GM18907 (cell line): ENCODE data around the gene CLPTM1L.
"Not testable (repeated sequence)": the region's sequence is repeated elsewhere in the genome, so short reads cannot be mapped to it uniquely, and the experiment has no call there.

Experiments used
- ATAC-seq: cut with Tn5 transposase; IDR thresholded peaks from one replicate; pipeline ENCODE4 v1.9.1; 2021; ENCODE audit warnings: mild to moderate bottlenecking, moderate library complexity; ENCODE audit not compliant: unreplicated experiment

Gene CLPTM1L

GRCh38 chr5:1328237-1329110 is 16.4 kb downstream of the CLPTM1L start:
- not testable (repeated sequence) for ATAC-seq

DNA sequence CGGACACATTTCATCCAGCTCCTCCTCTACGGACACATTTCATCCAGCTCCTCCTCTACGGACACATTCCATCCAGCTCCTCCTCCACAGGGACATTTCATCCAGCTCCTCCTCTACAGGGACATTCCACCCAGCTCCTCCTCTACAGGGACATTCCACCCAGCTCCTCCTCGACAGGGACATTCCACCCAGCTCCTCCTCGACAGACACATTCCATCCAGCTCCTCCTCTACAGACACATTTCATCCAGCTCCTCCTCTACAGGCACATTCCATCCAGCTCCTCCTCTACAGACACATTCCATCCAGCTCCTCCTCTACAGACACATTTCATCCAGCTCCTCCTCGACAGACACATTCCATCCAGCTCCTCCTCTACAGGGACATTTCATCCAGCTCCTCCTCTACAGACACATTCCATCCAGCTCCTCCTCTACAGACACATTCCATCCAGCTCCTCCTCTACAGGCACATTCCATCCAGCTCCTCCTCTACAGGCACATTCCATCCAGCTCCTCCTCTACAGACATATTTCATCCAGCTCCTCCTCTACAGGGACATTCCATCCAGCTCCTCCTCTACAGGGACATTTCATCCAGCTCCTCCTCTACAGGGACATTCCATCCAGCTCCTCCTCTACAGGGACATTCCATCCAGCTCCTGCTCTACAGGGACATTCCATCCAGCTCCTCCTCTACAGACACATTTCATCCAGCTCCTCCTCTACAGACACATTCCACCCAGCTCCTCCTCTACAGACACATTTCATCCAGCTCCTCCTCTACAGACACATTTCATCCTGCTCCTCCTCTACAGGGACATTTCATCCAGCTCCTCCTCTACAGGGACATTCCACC is 17.8 kb downstream of the CLPTM1L start:
- ATAC-seq, result not testable (repeated sequence)

- not testable (repeated sequence) for ATAC-seq
Measured at GRCh38 chr5:1326532-1326875, 18.4 kb downstream of the CLPTM1L start.

GRCh38 chr5:1325870-1326531 is 18.9 kb downstream of the CLPTM1L start:
- ATAC-seq, result no peak

DNA sequence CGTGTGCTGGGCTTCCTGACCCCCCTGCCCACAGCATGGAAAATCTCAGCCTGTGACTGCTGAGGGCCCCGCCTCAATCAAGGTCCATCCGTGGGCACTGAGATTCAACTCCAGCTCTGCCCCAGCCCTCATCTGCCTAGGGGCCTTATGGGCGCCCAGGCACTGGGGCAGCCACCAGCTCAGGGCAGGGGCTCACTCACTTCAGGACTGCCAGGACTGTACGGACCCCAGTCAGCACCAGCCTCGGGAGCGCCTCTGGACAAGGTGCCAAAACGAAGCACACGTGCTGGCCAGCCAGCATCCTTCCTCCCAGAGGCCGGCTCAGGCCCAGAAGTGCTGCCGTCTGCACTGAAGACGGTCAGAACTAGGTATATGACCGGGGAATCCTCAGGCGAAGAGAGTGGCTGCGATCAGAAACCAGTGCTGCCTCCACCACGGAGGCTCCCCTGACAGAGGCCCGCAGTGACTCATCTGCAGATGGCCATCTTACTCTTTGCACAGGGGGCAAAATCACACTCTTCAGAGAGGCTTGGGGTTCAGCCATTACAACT is 19.6 kb downstream of the CLPTM1L start:
- ATAC-seq, result no peak

DNA sequence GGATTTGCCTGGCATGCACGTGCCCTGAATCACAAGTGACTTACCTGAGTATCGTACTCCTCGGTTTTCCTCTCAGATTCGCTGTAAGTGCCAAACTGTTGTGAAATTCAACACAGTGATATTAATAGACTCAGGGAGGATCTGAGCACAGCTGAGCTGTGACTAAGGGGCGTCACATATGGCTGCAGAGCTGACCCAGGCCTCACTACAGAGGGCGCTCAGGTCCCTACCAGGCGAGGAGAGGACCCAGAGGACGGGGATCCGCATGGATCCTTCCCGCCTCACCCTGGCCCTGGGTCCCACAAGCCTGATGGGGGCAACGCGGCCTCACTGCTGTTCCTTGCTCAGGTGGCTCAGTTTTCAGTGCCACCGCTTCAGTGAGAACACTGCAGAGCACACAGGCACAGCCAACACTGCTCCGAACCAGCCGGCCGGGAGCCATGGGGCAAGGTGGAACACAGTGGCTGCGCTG is 20.1 kb downstream of the CLPTM1L start:
- ATAC-seq, result no peak

GRCh38 chr5:1324301-1324700 is 20.6 kb downstream of the CLPTM1L start:
- no peak for ATAC-seq

DNA sequence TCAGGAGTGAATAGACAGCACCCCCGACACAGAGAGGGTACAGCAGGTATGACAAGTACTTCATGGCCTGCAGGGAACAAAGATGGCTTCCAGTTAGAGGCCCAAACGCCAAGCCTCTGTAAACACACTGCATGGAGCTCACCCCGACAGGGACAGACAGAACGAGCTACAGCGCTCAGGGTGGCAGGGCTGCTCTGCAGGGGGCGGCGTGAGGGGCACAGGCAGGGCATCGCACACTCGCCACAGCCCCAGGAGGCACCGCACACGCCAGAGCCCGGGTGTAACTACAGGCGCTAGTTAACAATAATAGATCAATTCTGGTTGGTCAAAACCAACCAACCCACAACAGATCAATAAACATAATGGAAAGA is 21.1 kb downstream of the CLPTM1L start:
- ATAC-seq, result no peak

- ATAC-seq, result no peak
Measured at GRCh38 chr5:1322955-1323802, 21.7 kb downstream of the CLPTM1L start.

GRCh38 chr5:1322036-1322900 is 22.6 kb downstream of the CLPTM1L start:
- ATAC-seq, result no peak

- no peak for ATAC-seq
Measured at GRCh38 chr5:1321576-1321975, 23.3 kb downstream of the CLPTM1L start.

- ATAC-seq, result no peak
Measured at GRCh38 chr5:1320436-1321344, 24.2 kb downstream of the CLPTM1L start.

- no peak for ATAC-seq
Measured at GRCh38 chr5:1319436-1320256, 25.3 kb downstream of the CLPTM1L start.

DNA sequence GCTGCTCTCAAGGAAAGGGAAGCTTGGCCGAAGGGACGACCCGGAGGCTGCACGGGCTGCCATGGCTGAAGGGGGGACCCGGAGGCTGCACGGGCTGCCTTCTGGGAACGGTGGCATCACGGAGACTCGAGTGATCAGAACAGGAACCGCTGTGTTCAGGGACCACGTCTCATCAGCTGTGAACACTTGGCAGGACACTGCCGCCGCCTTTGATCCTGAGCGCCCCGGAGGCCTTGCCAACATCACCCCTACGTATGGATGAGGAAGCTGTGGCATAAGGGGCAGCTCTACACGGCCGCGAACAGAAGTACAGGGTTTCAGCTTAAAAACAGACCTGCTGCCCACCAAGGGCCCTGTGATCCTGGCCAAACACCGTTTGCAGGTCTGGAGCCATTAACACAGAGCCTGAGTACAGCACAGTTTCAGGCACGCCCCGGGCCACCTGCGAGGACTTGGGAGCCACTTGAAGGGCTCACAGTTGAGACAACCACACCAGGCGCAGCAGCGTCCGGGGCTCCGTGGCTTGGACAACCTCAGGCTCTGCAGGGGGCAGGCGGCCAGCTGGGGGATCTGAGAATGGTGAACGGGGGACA is 26.1 kb downstream of the CLPTM1L start:
- no peak for ATAC-seq

- ATAC-seq, result no peak
Measured at GRCh38 chr5:1317921-1318565, 26.9 kb downstream of the CLPTM1L start.

DNA sequence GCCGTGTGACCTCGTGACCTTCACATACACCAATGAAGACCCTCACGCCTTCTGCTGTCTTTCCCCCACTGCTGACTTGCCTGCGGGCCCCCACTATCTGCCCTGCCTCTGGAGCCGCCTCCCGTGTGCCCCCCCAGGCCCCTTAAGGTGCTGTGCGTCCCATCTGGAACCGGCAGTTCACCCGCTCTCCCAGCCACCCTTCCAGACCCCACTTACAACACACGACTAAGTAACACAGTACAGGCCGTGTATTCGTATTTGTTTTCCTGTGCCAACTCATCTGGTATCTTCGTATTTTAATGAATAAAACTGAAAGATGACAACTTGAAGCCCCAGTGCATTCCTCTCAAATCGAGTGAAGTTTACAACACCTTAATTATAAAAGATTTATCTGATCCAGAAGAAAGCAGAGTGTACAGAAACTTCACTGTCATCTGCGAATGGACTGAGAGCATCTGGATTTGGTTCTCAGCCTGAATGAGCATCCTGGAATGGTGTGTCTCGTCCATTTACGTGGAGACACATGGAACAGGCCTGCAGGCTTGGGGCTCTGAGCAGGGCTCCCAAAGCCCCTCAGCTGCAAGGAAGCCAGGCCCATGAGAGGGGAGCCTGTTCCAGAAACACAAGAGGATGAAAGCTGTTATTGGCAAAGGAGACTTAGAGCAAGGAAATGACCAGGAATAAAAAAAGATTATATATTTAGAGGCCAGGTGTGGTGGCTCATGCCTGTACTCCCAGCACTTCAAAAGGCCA is 28.1 kb downstream of the CLPTM1L start:
- no peak for ATAC-seq
